Measurements from ENCODE around the gene SOX5. TPM values are rescaled to one million over a fixed set of nuclear protein-coding genes. Genes with fewer than 3 reads are reported as not detected.
"Not testable (repeated sequence)": the region's sequence is repeated elsewhere in the genome, so short reads cannot be mapped to it uniquely, and the experiment has no call there.

Gene SOX5
- polyA plus RNA-seq, 2 donors = 0.24 to 0.33 TPM

- H3K4me3 ChIP-seq (ENCODE audit: low read depth in 1 of 2, low read length in 2 of 2) = no peak overlapping the region
- no peak overlapping the region for H3K27ac ChIP-seq (ENCODE audit: low read depth in 2 of 2, low read length in 1 of 2)
- peaks cover 0 to 3% of the 10 kb centered on the region in 2 donors for H3K9me3 ChIP-seq (ENCODE audit: control insufficient read depth in 2 of 2, insufficient read depth in 1 of 2, low read depth in 1 of 2, low read length in 1 of 2)
- no peaks in the 10 kb centered on the region for H3K4me1 ChIP-seq (ENCODE audit: control insufficient read depth in 2 of 2, insufficient read depth in 2 of 2, low read length in 1 of 2)
- H3K36me3 ChIP-seq (ENCODE audit: control insufficient read depth in 2 of 2, insufficient read depth in 2 of 2, low read length in 1 of 2) = no peaks in the 10 kb centered on the region
- H3K27me3 ChIP-seq (ENCODE audit: control insufficient read depth in 1 of 2, insufficient read depth in 2 of 2, low read length in 2 of 2) = no peaks in the 10 kb centered on the region
- 72 to 92% methylated on average over 2 of the region's 2 CpGs for WGBS, 2 donors
Observed at GRCh38 chr12:23827353-23827752, 122.1 kb downstream of the SOX5 start.

GRCh38 chr12:23825124-23825523 lies 124.3 kb downstream of the SOX5 start:
- H3K27ac ChIP-seq (ENCODE audit: low read depth in 2 of 2, low read length in 1 of 2); H3K9me3 ChIP-seq (ENCODE audit: control insufficient read depth in 2 of 2, insufficient read depth in 1 of 2, low read depth in 1 of 2, low read length in 1 of 2); H3K4me1 ChIP-seq (ENCODE audit: control insufficient read depth in 2 of 2, insufficient read depth in 2 of 2, low read length in 1 of 2); H3K27me3 ChIP-seq (ENCODE audit: control insufficient read depth in 1 of 2, insufficient read depth in 2 of 2, low read length in 2 of 2); H3K36me3 ChIP-seq (ENCODE audit: control insufficient read depth in 2 of 2, insufficient read depth in 2 of 2, low read length in 1 of 2); H3K4me3 ChIP-seq (ENCODE audit: low read depth in 1 of 2, low read length in 2 of 2): not testable (repeated sequence)
- 91 to 93% methylated on average over 11 of the region's 11 CpGs for WGBS, 2 donors

- Histone ChIP-seq H3K4me1 (ENCODE audit: control insufficient read depth in 2 of 2, insufficient read depth in 2 of 2, low read length in 1 of 2) (no peaks in the 10 kb centered on the region), H3K9me3 (ENCODE audit: control insufficient read depth in 2 of 2, insufficient read depth in 1 of 2, low read depth in 1 of 2, low read length in 1 of 2) (peaks cover 0 to 3% of the 10 kb centered on the region in 2 donors)
Observed at GRCh38 chr12:23824358-23824757, 125.1 kb downstream of the SOX5 start.

GRCh38 chr12:23822883-23823282 lies 126.6 kb downstream of the SOX5 start:
- not testable (repeated sequence) for H3K4me1 ChIP-seq (ENCODE audit: control insufficient read depth in 2 of 2, insufficient read depth in 2 of 2, low read length in 1 of 2); H3K27ac ChIP-seq (ENCODE audit: low read depth in 2 of 2, low read length in 1 of 2); H3K9me3 ChIP-seq (ENCODE audit: control insufficient read depth in 2 of 2, insufficient read depth in 1 of 2, low read depth in 1 of 2, low read length in 1 of 2); H3K36me3 ChIP-seq (ENCODE audit: control insufficient read depth in 2 of 2, insufficient read depth in 2 of 2, low read length in 1 of 2); H3K27me3 ChIP-seq (ENCODE audit: control insufficient read depth in 1 of 2, insufficient read depth in 2 of 2, low read length in 2 of 2); H3K4me3 ChIP-seq (ENCODE audit: low read depth in 1 of 2, low read length in 2 of 2)

More at GRCh38 chr12:23824358-23824757, 125.1 kb downstream of the SOX5 start:
- 90 to 91% methylated on average over 8 of the region's 8 CpGs for WGBS, 2 donors
- H3K27ac ChIP-seq (ENCODE audit: low read depth in 2 of 2, low read length in 1 of 2) = no peak overlapping the region
- no peak overlapping the region for H3K4me3 ChIP-seq (ENCODE audit: low read depth in 1 of 2, low read length in 2 of 2)
- no peaks in the 10 kb centered on the region for H3K27me3 ChIP-seq (ENCODE audit: control insufficient read depth in 1 of 2, insufficient read depth in 2 of 2, low read length in 2 of 2)
- no peaks in the 10 kb centered on the region for H3K36me3 ChIP-seq (ENCODE audit: control insufficient read depth in 2 of 2, insufficient read depth in 2 of 2, low read length in 1 of 2)

GRCh38 chr12:23817345-23817744 lies 132.1 kb downstream of the SOX5 start:
- WGBS, 2 donors = 95 to 97% methylated on average over 2 of the region's 2 CpGs
- no peaks in the 10 kb centered on the region for H3K9me3 ChIP-seq (ENCODE audit: control insufficient read depth in 2 of 2, insufficient read depth in 1 of 2, low read depth in 1 of 2, low read length in 1 of 2)

GRCh38 chr12:23816394-23816851 lies 133.0 kb downstream of the SOX5 start:
- H3K4me3 ChIP-seq (ENCODE audit: low read depth in 1 of 2, low read length in 2 of 2) = no peak overlapping the region
- no peaks in the 10 kb centered on the region for H3K9me3 ChIP-seq (ENCODE audit: control insufficient read depth in 2 of 2, insufficient read depth in 1 of 2, low read depth in 1 of 2, low read length in 1 of 2)
- 90 to 92% methylated on average over 4 of the region's 4 CpGs for WGBS, 2 donors
- no peaks in the 10 kb centered on the region for H3K27me3 ChIP-seq (ENCODE audit: control insufficient read depth in 1 of 2, insufficient read depth in 2 of 2, low read length in 2 of 2)
- no peaks in the 10 kb centered on the region for H3K36me3 ChIP-seq (ENCODE audit: control insufficient read depth in 2 of 2, insufficient read depth in 2 of 2, low read length in 1 of 2)
- H3K27ac ChIP-seq (ENCODE audit: low read depth in 2 of 2, low read length in 1 of 2) = no peak overlapping the region
- H3K4me1 ChIP-seq (ENCODE audit: control insufficient read depth in 2 of 2, insufficient read depth in 2 of 2, low read length in 1 of 2) = no peaks in the 10 kb centered on the region

More at GRCh38 chr12:23817345-23817744, 132.1 kb downstream of the SOX5 start:
- no peaks in the 10 kb centered on the region for H3K4me1 ChIP-seq (ENCODE audit: control insufficient read depth in 2 of 2, insufficient read depth in 2 of 2, low read length in 1 of 2)
- no peaks in the 10 kb centered on the region for H3K27me3 ChIP-seq (ENCODE audit: control insufficient read depth in 1 of 2, insufficient read depth in 2 of 2, low read length in 2 of 2)
- no peak overlapping the region for H3K27ac ChIP-seq (ENCODE audit: low read depth in 2 of 2, low read length in 1 of 2)
- no peak overlapping the region for H3K4me3 ChIP-seq (ENCODE audit: low read depth in 1 of 2, low read length in 2 of 2)
- no peaks in the 10 kb centered on the region for H3K36me3 ChIP-seq (ENCODE audit: control insufficient read depth in 2 of 2, insufficient read depth in 2 of 2, low read length in 1 of 2)

- no peaks in the 10 kb centered on the region for H3K36me3 ChIP-seq (ENCODE audit: control insufficient read depth in 2 of 2, insufficient read depth in 2 of 2, low read length in 1 of 2)
- no peaks in the 10 kb centered on the region for H3K27me3 ChIP-seq (ENCODE audit: control insufficient read depth in 1 of 2, insufficient read depth in 2 of 2, low read length in 2 of 2)
- H3K4me1 ChIP-seq (ENCODE audit: control insufficient read depth in 2 of 2, insufficient read depth in 2 of 2, low read length in 1 of 2) = no peaks in the 10 kb centered on the region
- WGBS, 2 donors = 95% methylated on average over 3 of the region's 3 CpGs
- H3K4me3 ChIP-seq (ENCODE audit: low read depth in 1 of 2, low read length in 2 of 2) = no peak overlapping the region
- H3K27ac ChIP-seq (ENCODE audit: low read depth in 2 of 2, low read length in 1 of 2) = no peak overlapping the region
- H3K9me3 ChIP-seq (ENCODE audit: control insufficient read depth in 2 of 2, insufficient read depth in 1 of 2, low read depth in 1 of 2, low read length in 1 of 2) = no peaks in the 10 kb centered on the region
Observed at GRCh38 chr12:23815810-23816209, 133.7 kb downstream of the SOX5 start.

GRCh38 chr12:23813206-23813605 lies 136.3 kb downstream of the SOX5 start:
- no peaks in the 10 kb centered on the region for H3K27me3 ChIP-seq (ENCODE audit: control insufficient read depth in 1 of 2, insufficient read depth in 2 of 2, low read length in 2 of 2)
- no peaks in the 10 kb centered on the region for H3K9me3 ChIP-seq (ENCODE audit: control insufficient read depth in 2 of 2, insufficient read depth in 1 of 2, low read depth in 1 of 2, low read length in 1 of 2)
- no peak overlapping the region for H3K4me3 ChIP-seq (ENCODE audit: low read depth in 1 of 2, low read length in 2 of 2)
- WGBS, 2 donors = 70 to 82% methylated on average over 3 of the region's 3 CpGs
- no peak overlapping the region for H3K27ac ChIP-seq (ENCODE audit: low read depth in 2 of 2, low read length in 1 of 2)
- no peaks in the 10 kb centered on the region for H3K4me1 ChIP-seq (ENCODE audit: control insufficient read depth in 2 of 2, insufficient read depth in 2 of 2, low read length in 1 of 2)
- no peaks in the 10 kb centered on the region for H3K36me3 ChIP-seq (ENCODE audit: control insufficient read depth in 2 of 2, insufficient read depth in 2 of 2, low read length in 1 of 2)

- Histone ChIP-seq H3K27me3 (ENCODE audit: control insufficient read depth in 1 of 2, insufficient read depth in 2 of 2, low read length in 2 of 2) (no peaks in the 10 kb centered on the region), H3K36me3 (ENCODE audit: control insufficient read depth in 2 of 2, insufficient read depth in 2 of 2, low read length in 1 of 2) (no peaks in the 10 kb centered on the region), H3K4me1 (ENCODE audit: control insufficient read depth in 2 of 2, insufficient read depth in 2 of 2, low read length in 1 of 2) (no peaks in the 10 kb centered on the region), H3K27ac (ENCODE audit: low read depth in 2 of 2, low read length in 1 of 2) (no peak overlapping the region), H3K4me3 (ENCODE audit: low read depth in 1 of 2, low read length in 2 of 2) (no peak overlapping the region), H3K9me3 (ENCODE audit: control insufficient read depth in 2 of 2, insufficient read depth in 1 of 2, low read depth in 1 of 2, low read length in 1 of 2) (no peaks in the 10 kb centered on the region)
- 33 to 58% methylated on average over 3 of the region's 3 CpGs for WGBS, 2 donors
Observed at GRCh38 chr12:23810329-23810902, 139.1 kb downstream of the SOX5 start.

- no peaks in the 10 kb centered on the region for H3K4me1 ChIP-seq (ENCODE audit: control insufficient read depth in 2 of 2, insufficient read depth in 2 of 2, low read length in 1 of 2)
- no peak overlapping the region for H3K27ac ChIP-seq (ENCODE audit: low read depth in 2 of 2, low read length in 1 of 2)
- H3K9me3 ChIP-seq (ENCODE audit: control insufficient read depth in 2 of 2, insufficient read depth in 1 of 2, low read depth in 1 of 2, low read length in 1 of 2) = no peaks in the 10 kb centered on the region
- no peak overlapping the region for H3K4me3 ChIP-seq (ENCODE audit: low read depth in 1 of 2, low read length in 2 of 2)
- 68 to 79% methylated on average over 2 of the region's 2 CpGs for WGBS, 2 donors
- H3K27me3 ChIP-seq (ENCODE audit: control insufficient read depth in 1 of 2, insufficient read depth in 2 of 2, low read length in 2 of 2) = no peaks in the 10 kb centered on the region
- no peaks in the 10 kb centered on the region for H3K36me3 ChIP-seq (ENCODE audit: control insufficient read depth in 2 of 2, insufficient read depth in 2 of 2, low read length in 1 of 2)
Observed at GRCh38 chr12:23803540-23803939, 145.9 kb downstream of the SOX5 start.

All from esophagus (tissue), 2 donors.